ENCODE measurements around the gene GRAMD4. TPM values are rescaled to one million over a fixed set of nuclear protein-coding genes. Genes with fewer than 3 reads are reported as not detected.
A peak's percentile ranks its signal among the peaks of the same experiment; 100 is the strongest.

GRAMD4 gene
- total RNA-seq, 2 experiments from 2014 or later: 35.4 to 44.6 TPM

- DNase-seq (no peak), ATAC-seq (no peak)
- Mint-ChIP-seq H3K36me3 (no peaks in the 10 kb centered on the region), H3K4me1 (peaks cover 26% of the 10 kb centered on the region), H3K9me3 (ENCODE audit: low read depth) (no peaks in the 10 kb centered on the region), H3K4me3 (no peak overlapping the region), H3K27me3 (peaks cover 2% of the 10 kb centered on the region), H3K27ac (no peak overlapping the region)
- CTCF ChIA-PET: no interaction called here
These were observed 24.1 kb upstream of the GRAMD4 start for GRCh38 chr22:46596032-46596441.

GRCh38 chr22:46596819-46597218, 23.4 kb upstream of the GRAMD4 start:
- CTCF ChIA-PET: no interaction called here
- DNase-seq (no peak), ATAC-seq (no peak)
- no peaks in the 10 kb centered on the region for H3K36me3 Mint-ChIP-seq
- no peaks in the 10 kb centered on the region for H3K9me3 Mint-ChIP-seq (ENCODE audit: low read depth)
- H3K27me3 Mint-ChIP-seq: peaks cover 2% of the 10 kb centered on the region
- H3K4me1 Mint-ChIP-seq: peaks cover 21% of the 10 kb centered on the region
- H3K4me3 Mint-ChIP-seq: no peak overlapping the region
- H3K27ac Mint-ChIP-seq: no peak overlapping the region

GRCh38 chr22:46598224-46598623, 22.0 kb upstream of the GRAMD4 start:
- ATAC-seq (no peak), DNase-seq (no peak)
- CTCF ChIA-PET: interaction anchor here (0.6 kb wide), 1 partner anchor 27 kb away, joined by 3 read pairs; no protein-coding TSS in a partner anchor
- H3K27me3 Mint-ChIP-seq: peaks cover 2% of the 10 kb centered on the region
- no peaks in the 10 kb centered on the region for H3K9me3 Mint-ChIP-seq (ENCODE audit: low read depth)
- no peak overlapping the region for H3K27ac Mint-ChIP-seq
- no peak overlapping the region for H3K4me3 Mint-ChIP-seq
- peaks cover 9% of the 10 kb centered on the region for H3K4me1 Mint-ChIP-seq
- no peaks in the 10 kb centered on the region for H3K36me3 Mint-ChIP-seq

GRCh38 chr22:46598737-46599424, 21.3 kb upstream of the GRAMD4 start:
- CTCF ChIA-PET: interaction anchor here (0.6 kb wide), 1 partner anchor 26 kb away, joined by 3 read pairs; no protein-coding TSS in a partner anchor
- Mint-ChIP-seq H3K4me1 (peaks cover 9% of the 10 kb centered on the region), H3K27ac (no peak overlapping the region), H3K27me3 (peaks cover 2% of the 10 kb centered on the region), H3K9me3 (ENCODE audit: low read depth) (no peaks in the 10 kb centered on the region), H3K36me3 (no peaks in the 10 kb centered on the region), H3K4me3 (no peak overlapping the region)
- ATAC-seq (no peak), DNase-seq (no peak)

- H3K9me3 Mint-ChIP-seq (ENCODE audit: low read depth): peaks cover 3% of the 10 kb centered on the region
- no peak overlapping the region for H3K27ac Mint-ChIP-seq
- no peak for DNase-seq
- ATAC-seq: no peak
- peaks cover 16% of the 10 kb centered on the region for H3K4me1 Mint-ChIP-seq
- CTCF ChIA-PET: no interaction called here
- peaks cover 2% of the 10 kb centered on the region for H3K27me3 Mint-ChIP-seq
- H3K36me3 Mint-ChIP-seq: peaks cover 2% of the 10 kb centered on the region
- no peak overlapping the region for H3K4me3 Mint-ChIP-seq
These were observed 19.9 kb upstream of the GRAMD4 start for GRCh38 chr22:46600273-46600796.

- peaks cover 2% of the 10 kb centered on the region for H3K27me3 Mint-ChIP-seq
- peaks cover 18% of the 10 kb centered on the region for H3K4me1 Mint-ChIP-seq
- H3K27ac Mint-ChIP-seq: no peak overlapping the region
- peaks cover 3% of the 10 kb centered on the region for H3K36me3 Mint-ChIP-seq
- DNase-seq (no peak), ATAC-seq (no peak)
- CTCF ChIA-PET: interaction anchor here (2.3 kb wide), 1 partner anchor 12 kb away, joined by 7 read pairs; no protein-coding TSS in a partner anchor
- H3K4me3 Mint-ChIP-seq: no peak overlapping the region
- peaks cover 4% of the 10 kb centered on the region for H3K9me3 Mint-ChIP-seq (ENCODE audit: low read depth)
These were observed 18.2 kb upstream of the GRAMD4 start for GRCh38 chr22:46602025-46602424.

- DNase-seq: peak; percentile 89
- no peaks in the 10 kb centered on the region for H3K27me3 Mint-ChIP-seq
- H3K4me1 Mint-ChIP-seq: peaks cover 18% of the 10 kb centered on the region
- H3K27ac Mint-ChIP-seq: peak overlapping the region; percentile 85
- CTCF ChIA-PET: interaction anchor here (2.3 kb wide), 1 partner anchor 9 kb away, joined by 7 read pairs; no protein-coding TSS in a partner anchor
- H3K9me3 Mint-ChIP-seq (ENCODE audit: low read depth): peaks cover 4% of the 10 kb centered on the region
- ATAC-seq: peak; percentile 95
- peaks cover 3% of the 10 kb centered on the region for H3K36me3 Mint-ChIP-seq
- H3K4me3 Mint-ChIP-seq: peak overlapping the region; percentile 65
These were observed 15.9 kb upstream of the GRAMD4 start for GRCh38 chr22:46604306-46604690.

- no peak overlapping the region for H3K4me3 Mint-ChIP-seq
- H3K4me1 Mint-ChIP-seq: peaks cover 18% of the 10 kb centered on the region
- H3K36me3 Mint-ChIP-seq: peaks cover 3% of the 10 kb centered on the region
- H3K27me3 Mint-ChIP-seq: no peaks in the 10 kb centered on the region
- no peak for ATAC-seq
- no peak overlapping the region for H3K27ac Mint-ChIP-seq
- H3K9me3 Mint-ChIP-seq (ENCODE audit: low read depth): peaks cover 4% of the 10 kb centered on the region
- CTCF ChIA-PET: no interaction called here
- no peak for DNase-seq
These were observed 15.1 kb upstream of the GRAMD4 start for GRCh38 chr22:46605117-46605516.

- H3K36me3 Mint-ChIP-seq: peaks cover 3% of the 10 kb centered on the region
- H3K4me1 Mint-ChIP-seq: peaks cover 20% of the 10 kb centered on the region
- CTCF ChIA-PET: no interaction called here
- no peak overlapping the region for H3K27ac Mint-ChIP-seq
- H3K4me3 Mint-ChIP-seq: no peak overlapping the region
- DNase-seq (no peak), ATAC-seq (no peak)
- peaks cover 4% of the 10 kb centered on the region for H3K9me3 Mint-ChIP-seq (ENCODE audit: low read depth)
- no peaks in the 10 kb centered on the region for H3K27me3 Mint-ChIP-seq
These were observed 13.3 kb upstream of the GRAMD4 start for GRCh38 chr22:46606886-46607285.

- ATAC-seq: no peak
- Mint-ChIP-seq H3K9me3 (ENCODE audit: low read depth) (peaks cover 4% of the 10 kb centered on the region), H3K27me3 (no peaks in the 10 kb centered on the region), H3K4me3 (no peak overlapping the region), H3K36me3 (peaks cover 3% of the 10 kb centered on the region), H3K27ac (no peak overlapping the region), H3K4me1 (peaks cover 26% of the 10 kb centered on the region)
- DNase-seq: no peak
- CTCF ChIA-PET: interaction anchor here (0.6 kb wide), 1 partner anchor 150 kb away, joined by 3 read pairs; no protein-coding TSS in a partner anchor
These were observed 12.6 kb upstream of the GRAMD4 start for GRCh38 chr22:46607483-46608114.

GRCh38 chr22:46609175-46609690, 11.0 kb upstream of the GRAMD4 start:
- ATAC-seq (no peak), DNase-seq (no peak)
- CTCF ChIA-PET: no interaction called here
- Mint-ChIP-seq H3K27me3 (no peaks in the 10 kb centered on the region), H3K4me3 (no peak overlapping the region), H3K9me3 (ENCODE audit: low read depth) (peaks cover 4% of the 10 kb centered on the region), H3K27ac (no peak overlapping the region), H3K4me1 (peaks cover 34% of the 10 kb centered on the region), H3K36me3 (peaks cover 3% of the 10 kb centered on the region)

GRCh38 chr22:46609724-46610201, 10.4 kb upstream of the GRAMD4 start:
- no peak for DNase-seq
- Mint-ChIP-seq H3K4me3 (no peak overlapping the region), H3K9me3 (ENCODE audit: low read depth) (peaks cover 4% of the 10 kb centered on the region), H3K27me3 (no peaks in the 10 kb centered on the region), H3K4me1 (peaks cover 36% of the 10 kb centered on the region), H3K27ac (no peak overlapping the region), H3K36me3 (peaks cover 3% of the 10 kb centered on the region)
- ATAC-seq: no peak
- CTCF ChIA-PET: no interaction called here

GRCh38 chr22:46610356-46610755, 9.8 kb upstream of the GRAMD4 start:
- Mint-ChIP-seq H3K36me3 (no peaks in the 10 kb centered on the region), H3K4me3 (no peak overlapping the region), H3K27ac (no peak overlapping the region), H3K4me1 (peaks cover 33% of the 10 kb centered on the region), H3K9me3 (ENCODE audit: low read depth) (peaks cover under 1% of the 10 kb centered on the region), H3K27me3 (no peaks in the 10 kb centered on the region)
- CTCF ChIA-PET: interaction anchor here (1.0 to 4.7 kb wide), 2 partner anchors 47 to 193 kb away, joined by 4 to 23 read pairs; no protein-coding TSS in a partner anchor
- DNase-seq (no peak), ATAC-seq (no peak)

Data from activated CD8-positive, alpha-beta memory T cell treated with anti-CD3 and anti-CD28 coated beads, Interleukin-2, amount 10 ng/mL, durations not matched to agents 7 days and 5 days (primary cell).